ENCODE results near the gene THEMIS.

- TF ChIP-seq POLR2A (IDR thresholded peaks at IDR 0.05; ENCODE audit: low read length) = no peak
- no peak for TF ChIP-seq GATA1 (IDR thresholded peaks at IDR 0.05; ENCODE audit: low read depth, low read length)
Measured at GRCh38 chr6:127900935-127901334, at the start of gene THEMIS.

Data from erythroblast (primary cell).